Left lung (tissue), 10 donors: ENCODE results near the gene UBD. TPM values are rescaled to one million over a fixed set of nuclear protein-coding genes. Genes with fewer than 3 reads are reported as not detected.
A peak's percentile ranks its signal among the peaks of the same experiment; 100 is the strongest.

Source experiments
- ATAC-seq: fragments of 200-7000 bp; cut with Tn5 transposase; one replicate; pipeline ENCODE4 v1.9.1; 2020; ENCODE audit warnings: moderate library complexity
- DNase-seq, 4 donors: peaks; one replicate each; pipeline ENCODE4 v3.0.0-alpha.2; 2013 to 2020
- H3K27ac ChIP-seq, 2 donors: fragments of 200-600 bp; sonication (generic) in 1 of 2; one replicate each; pipeline versions ENCODE4 v1.5.0 to v1.8.0; 2020 to 2021
- H3K27me3 ChIP-seq, 2 donors: fragments of 200-600 bp; sonication (generic) in 1 of 2; one replicate each; pipeline versions ENCODE4 v1.5.0 to v1.8.0; 2020 to 2021
- H3K36me3 ChIP-seq, 2 donors: fragments of 200-600 bp; sonication (generic) in 1 of 2; one replicate each; pipeline versions ENCODE4 v1.5.0 to v1.8.0; 2020 to 2021
- H3K4me1 ChIP-seq, 2 donors: fragments of 200-600 bp; one replicate each; pipeline ENCODE4 v1.8.0; 2021
- H3K4me3 ChIP-seq, 2 donors: fragments of 200-600 bp; sonication (generic) in 1 of 2; one replicate each; pipeline versions ENCODE4 v1.5.0 to v1.8.0; 2020 to 2021; ENCODE audit warnings: mild to moderate bottlenecking in 1 of 2
- H3K9me3 ChIP-seq, 2 donors: fragments of 200-600 bp; sonication (generic) in 1 of 2; one replicate each; pipeline versions ENCODE4 v1.5.0 to v1.8.0; 2020 to 2021
- intact Hi-C, 2 donors: fragments of 100-400 bp; cut with DNase I; formaldehyde crosslinking; loops; one replicate each; pipeline versions ENCODE4 v1.11.2 to v1.14.2; 2022
- polyA plus RNA-seq, 6 donors: library from polyadenylated mRNA; unstranded; fragments of 120-200 nt; gene quantifications; one replicate each; pipeline ENCODE4 v1.2.1, GENCODE V29; 2013; ENCODE audit not compliant: insufficient read length in 6 of 6
- total RNA-seq, 2 donors: library from RNA; stranded (reverse); fragmentation: NEBNext Ultra II Directional; extraction: Animal tissue kit (Norgen Biotek cat#: 25700); gene quantifications; one replicate each; pipeline ENCODE4 v1.2.1, GENCODE V29; 2021
- TF ChIP-seq, protein P1 (sequence below), 2 donors: fragments of 200-600 bp; sonication (generic) in 1 of 2; IDR thresholded peaks; one replicate each; pipeline versions ENCODE4 v1.5.0 to v1.8.0; 2021; ENCODE audit warnings: antibody characterized with exemption in 2 of 2
- donor health status: DM: no; HTN: yes; CAD: no.
- donor health status: DM: no; HTN: no; CAD: no.

Gene UBD
- total and polyA plus RNA-seq, 8 donors: 0.25 to 2.7 (median 1.3) TPM

DNA sequence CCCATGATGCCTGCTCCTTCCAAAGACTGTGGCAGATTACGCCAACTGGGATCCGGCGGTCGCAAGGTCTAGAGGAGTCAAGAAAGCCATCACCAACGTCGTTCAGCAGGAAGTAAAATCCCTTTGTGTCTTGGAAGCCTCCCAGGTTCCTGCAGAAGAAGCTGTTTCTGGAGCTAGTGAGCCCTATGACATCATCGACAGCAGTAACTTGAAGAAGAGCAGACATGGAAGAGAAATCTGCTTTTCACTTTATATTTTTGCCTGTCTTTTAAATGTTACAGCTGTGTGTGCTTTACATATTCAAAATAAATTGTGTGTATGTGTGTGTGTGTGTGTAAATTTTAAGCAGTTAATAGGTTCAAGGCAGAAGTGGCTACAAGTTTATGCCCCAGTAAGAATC lies 18.0 kb upstream of the UBD start:
- no peak for ATAC-seq
- intact Hi-C loops: no loop called here

DNA sequence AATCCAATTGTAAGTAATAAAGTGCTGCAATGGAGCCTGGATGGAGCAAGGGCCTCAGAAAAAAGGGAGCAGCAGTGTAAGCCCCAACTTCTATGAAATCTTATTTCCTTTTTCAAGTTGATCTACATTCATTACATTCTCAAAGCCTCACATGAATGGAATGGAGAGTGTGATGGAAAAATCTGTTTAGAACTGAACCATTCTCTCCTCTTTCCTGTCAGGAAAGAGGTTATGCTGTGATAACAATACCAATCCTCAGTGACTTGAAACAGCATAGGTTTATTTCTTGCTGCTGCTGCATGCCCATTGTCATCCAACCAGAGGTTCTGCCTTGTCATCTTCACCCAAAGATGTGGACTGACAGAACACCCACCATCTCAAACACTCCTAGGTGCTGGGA lies 16.5 kb upstream of the UBD start:
- H3K27ac ChIP-seq: no peak overlapping the region
- H3K9me3 ChIP-seq: no peaks in the 10 kb centered on the region
- TF ChIP-seq, protein P1, sequence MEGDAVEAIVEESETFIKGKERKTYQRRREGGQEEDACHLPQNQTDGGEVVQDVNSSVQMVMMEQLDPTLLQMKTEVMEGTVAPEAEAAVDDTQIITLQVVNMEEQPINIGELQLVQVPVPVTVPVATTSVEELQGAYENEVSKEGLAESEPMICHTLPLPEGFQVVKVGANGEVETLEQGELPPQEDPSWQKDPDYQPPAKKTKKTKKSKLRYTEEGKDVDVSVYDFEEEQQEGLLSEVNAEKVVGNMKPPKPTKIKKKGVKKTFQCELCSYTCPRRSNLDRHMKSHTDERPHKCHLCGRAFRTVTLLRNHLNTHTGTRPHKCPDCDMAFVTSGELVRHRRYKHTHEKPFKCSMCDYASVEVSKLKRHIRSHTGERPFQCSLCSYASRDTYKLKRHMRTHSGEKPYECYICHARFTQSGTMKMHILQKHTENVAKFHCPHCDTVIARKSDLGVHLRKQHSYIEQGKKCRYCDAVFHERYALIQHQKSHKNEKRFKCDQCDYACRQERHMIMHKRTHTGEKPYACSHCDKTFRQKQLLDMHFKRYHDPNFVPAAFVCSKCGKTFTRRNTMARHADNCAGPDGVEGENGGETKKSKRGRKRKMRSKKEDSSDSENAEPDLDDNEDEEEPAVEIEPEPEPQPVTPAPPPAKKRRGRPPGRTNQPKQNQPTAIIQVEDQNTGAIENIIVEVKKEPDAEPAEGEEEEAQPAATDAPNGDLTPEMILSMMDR (IDR thresholded peaks at IDR 0.05): no peak
- intact Hi-C loops: no loop called here
- H3K4me3 ChIP-seq: no peak overlapping the region
- peaks cover 0 to 29% of the 10 kb centered on the region in 2 donors for H3K27me3 ChIP-seq
- H3K4me1 ChIP-seq: no peaks in the 10 kb centered on the region
- DNase-seq (no peak), ATAC-seq (no peak)
- no peaks in the 10 kb centered on the region for H3K36me3 ChIP-seq

More for the DNA sequence above, 18.0 kb upstream of the UBD start:
- DNase-seq: no peak
- H3K27me3 ChIP-seq: peaks cover 0 to 29% of the 10 kb centered on the region in 2 donors
- H3K27ac ChIP-seq: no peak overlapping the region
- no peak overlapping the region for H3K4me3 ChIP-seq
- H3K4me1 ChIP-seq: no peaks in the 10 kb centered on the region
- TF ChIP-seq, protein P1 (IDR thresholded peaks at IDR 0.05): no peak
- H3K9me3 ChIP-seq: no peaks in the 10 kb centered on the region
- H3K36me3 ChIP-seq: no peaks in the 10 kb centered on the region

DNA sequence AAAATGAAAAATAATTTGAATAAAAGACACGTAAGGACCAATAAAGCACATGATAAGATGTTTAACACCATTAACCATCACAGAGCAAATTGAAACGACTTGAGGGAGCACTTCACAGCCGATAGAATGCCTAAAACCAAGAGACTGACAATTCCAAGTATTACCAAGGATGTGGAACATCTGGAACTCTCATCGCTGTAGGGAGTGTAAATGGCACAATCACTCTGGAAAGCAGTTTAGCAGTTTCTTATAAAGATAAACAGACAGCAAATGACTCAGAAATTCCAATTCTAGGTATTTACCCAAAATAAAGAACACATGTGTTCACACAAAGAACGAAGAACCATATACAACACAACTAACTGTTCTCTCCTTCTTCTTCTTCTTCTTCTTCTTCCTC lies 8.5 kb upstream of the UBD start:
- peaks cover 0 to 28% of the 10 kb centered on the region in 2 donors for H3K27me3 ChIP-seq
- TF ChIP-seq, protein P1 (IDR thresholded peaks at IDR 0.05): no peak
- H3K4me1 ChIP-seq: no peaks in the 10 kb centered on the region
- H3K4me3 ChIP-seq: no peak overlapping the region
- H3K9me3 ChIP-seq: no peaks in the 10 kb centered on the region
- H3K36me3 ChIP-seq: no peaks in the 10 kb centered on the region
- H3K27ac ChIP-seq: no peak overlapping the region
- ATAC-seq (no peak), DNase-seq (peak in 1 of 4 donors; percentile 77)
- intact Hi-C loops: no loop called here

DNA sequence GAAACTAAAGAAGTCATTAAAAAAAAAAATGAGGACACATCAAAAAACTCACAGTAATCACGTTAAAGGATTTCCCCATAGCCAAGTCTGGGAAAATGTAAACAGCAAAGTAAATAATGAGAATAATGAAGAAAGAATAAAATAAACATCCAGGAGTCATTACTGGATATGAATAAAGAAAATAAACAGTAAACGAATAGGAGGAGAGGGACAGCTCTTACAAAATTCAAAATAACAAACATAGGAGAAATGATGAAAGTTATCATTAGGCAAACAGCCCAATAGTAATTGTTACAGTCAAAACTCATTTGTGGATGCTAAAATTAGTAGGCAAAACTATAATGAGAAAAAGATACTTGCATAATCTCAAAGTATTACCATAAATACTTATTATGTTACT lies 8.0 kb upstream of the UBD start:
- Histone ChIP-seq H3K4me3 (no peak overlapping the region), H3K36me3 (no peaks in the 10 kb centered on the region), H3K27me3 (peaks cover 0 to 28% of the 10 kb centered on the region in 2 donors), H3K4me1 (no peaks in the 10 kb centered on the region), H3K27ac (no peak overlapping the region), H3K9me3 (no peaks in the 10 kb centered on the region)
- ATAC-seq (no peak), DNase-seq (peak in 2 of 4 donors; percentile 61 to 65)
- TF ChIP-seq, protein P1 (IDR thresholded peaks at IDR 0.05): no peak
- intact Hi-C loops: no loop called here

DNA sequence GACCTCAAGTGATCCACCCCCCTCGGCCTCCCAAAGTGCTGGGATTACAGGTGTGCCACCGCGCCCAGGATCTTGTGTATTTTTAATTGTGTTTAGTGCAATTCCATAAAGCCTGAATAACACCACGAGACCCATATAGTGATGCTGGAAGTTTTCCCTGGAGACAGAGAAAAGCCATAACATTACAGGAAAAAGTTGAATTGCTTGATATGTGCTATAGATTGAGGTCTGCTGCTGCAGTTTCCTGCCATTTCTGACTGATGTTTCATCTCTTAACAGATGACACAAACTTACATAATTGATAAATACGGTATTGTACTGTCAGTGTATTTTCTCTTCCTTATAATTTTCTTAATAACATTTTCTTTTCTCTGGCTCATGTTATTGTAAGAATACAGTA lies 7.3 kb upstream of the UBD start:
- Histone ChIP-seq H3K9me3 (no peaks in the 10 kb centered on the region), H3K4me1 (no peaks in the 10 kb centered on the region), H3K27ac (no peak overlapping the region), H3K36me3 (no peaks in the 10 kb centered on the region), H3K4me3 (no peak overlapping the region), H3K27me3 (peaks cover 0 to 28% of the 10 kb centered on the region in 2 donors)
- peak in 2 of 4 donors; percentile 33 to 49 for DNase-seq
- intact Hi-C loops: no loop called here
- no peak for ATAC-seq
- TF ChIP-seq, protein P1 (IDR thresholded peaks at IDR 0.05): no peak
